ENCODE results near the gene NCAPH2.

Gene NCAPH2

GRCh38 chr22:50530877-50531545, 23.0 kb downstream of the NCAPH2 start:
- DNase-seq (ENCODE audit: low read depth), result peak; percentile 91

- DNase-seq (ENCODE audit: low read depth), result peak; percentile 53
These were observed 23.5 kb downstream of the NCAPH2 start for GRCh38 chr22:50531546-50531961.

GRCh38 chr22:50531962-50532674, 24.1 kb downstream of the NCAPH2 start:
- DNase-seq (ENCODE audit: low read depth), result peak; percentile 65

GRCh38 chr22:50532824-50533796, 25.1 kb downstream of the NCAPH2 start:
- DNase-seq (ENCODE audit: low read depth), result no peak

GRCh38 chr22:50533856-50534711, 26.1 kb downstream of the NCAPH2 start:
- peak; percentile 94 for DNase-seq (ENCODE audit: low read depth)

- DNase-seq (ENCODE audit: low read depth), result no peak
These were observed 27.1 kb downstream of the NCAPH2 start for GRCh38 chr22:50535113-50535512.

GRCh38 chr22:50536226-50536625, 28.2 kb downstream of the NCAPH2 start:
- no peak for DNase-seq (ENCODE audit: low read depth)

- DNase-seq (ENCODE audit: low read depth), result no peak
These were observed 29.7 kb downstream of the NCAPH2 start for GRCh38 chr22:50537765-50538164.

GRCh38 chr22:50540381-50540780, 32.4 kb downstream of the NCAPH2 start:
- DNase-seq (ENCODE audit: low read depth), result no peak

- DNase-seq (ENCODE audit: low read depth), result peak; percentile 87
These were observed 33.6 kb downstream of the NCAPH2 start for GRCh38 chr22:50541667-50542026.

GRCh38 chr22:50542416-50542927, 34.4 kb downstream of the NCAPH2 start:
- DNase-seq (ENCODE audit: low read depth), result peak; percentile 53

GRCh38 chr22:50544078-50544745, 36.2 kb downstream of the NCAPH2 start:
- peak; percentile 51 for DNase-seq (ENCODE audit: low read depth)

- DNase-seq (ENCODE audit: low read depth), result peak; percentile 54
These were observed 36.8 kb downstream of the NCAPH2 start for GRCh38 chr22:50544746-50545253.

GRCh38 chr22:50545522-50546325, 37.7 kb downstream of the NCAPH2 start, which contains the start of gene KLHDC7B:
Gene KLHDC7B (plus strand): TSS chr22:50545899. CDS start chr22:50546244, 345 bp downstream.
- peak; percentile 41 for DNase-seq (ENCODE audit: low read depth)

GRCh38 chr22:50546326-50547262, 38.6 kb downstream of the NCAPH2 start:
- DNase-seq (ENCODE audit: low read depth), result no peak

- no peak for DNase-seq (ENCODE audit: low read depth)
These were observed 39.4 kb downstream of the NCAPH2 start for GRCh38 chr22:50547263-50547985.

- no peak for DNase-seq (ENCODE audit: low read depth)
These were observed 40.3 kb downstream of the NCAPH2 start for GRCh38 chr22:50548040-50548920.
